Measurements from ENCODE around the gene CCDC141.
"Not testable (repeated sequence)": the region's sequence is repeated elsewhere in the genome, so short reads cannot be mapped to it uniquely, and the experiment has no call there.

Gene CCDC141

GRCh38 chr2:179057737-179058136, 7.8 kb upstream of the CCDC141 start:
- DNase-seq (ENCODE audit: low read depth in 2 of 2): no peak
- no peak for TF ChIP-seq CTCF (IDR thresholded peaks at IDR 0.05; ENCODE audit: low read depth, low read length)
- no peak overlapping the region for H3K4me3 ChIP-seq (replicated peaks in 1 of 2; ENCODE audit: low read depth in 2 of 2, low read length in 2 of 2)

- H3K4me3 ChIP-seq (replicated peaks in 1 of 2; ENCODE audit: low read depth in 2 of 2, low read length in 2 of 2): not testable (repeated sequence)
Measured at GRCh38 chr2:179053568-179053967, 3.6 kb upstream of the CCDC141 start.

GRCh38 chr2:179051250-179051649, 1.3 kb upstream of the CCDC141 start:
- DNase-seq (ENCODE audit: low read depth in 2 of 2): no peak
- no peak for TF ChIP-seq CTCF (IDR thresholded peaks at IDR 0.05; ENCODE audit: low read depth, low read length)
- H3K4me3 ChIP-seq (replicated peaks in 1 of 2; ENCODE audit: low read depth in 2 of 2, low read length in 2 of 2): no peak overlapping the region

More at GRCh38 chr2:179053568-179053967, 3.6 kb upstream of the CCDC141 start:
- DNase-seq (ENCODE audit: low read depth in 2 of 2): not testable (repeated sequence)

GRCh38 chr2:179050755-179051154, 818 bp upstream of the CCDC141 start:
- no peak overlapping the region for H3K4me3 ChIP-seq (replicated peaks in 1 of 2; ENCODE audit: low read depth in 2 of 2, low read length in 2 of 2)
- no peak for DNase-seq (ENCODE audit: low read depth in 2 of 2)
- TF ChIP-seq CTCF (IDR thresholded peaks at IDR 0.05; ENCODE audit: low read depth, low read length): no peak

GRCh38 chr2:179049203-179049545, 763 bp downstream of the CCDC141 start:
- DNase-seq (ENCODE audit: low read depth in 2 of 2): no peak
- no peak overlapping the region for H3K4me3 ChIP-seq (replicated peaks in 1 of 2; ENCODE audit: low read depth in 2 of 2, low read length in 2 of 2)
- no peak for TF ChIP-seq CTCF (IDR thresholded peaks at IDR 0.05; ENCODE audit: low read depth, low read length)

GRCh38 chr2:179048099-179048498, 1.8 kb downstream of the CCDC141 start:
- H3K4me3 ChIP-seq (replicated peaks in 1 of 2; ENCODE audit: low read depth in 2 of 2, low read length in 2 of 2): no peak overlapping the region
- TF ChIP-seq CTCF (IDR thresholded peaks at IDR 0.05; ENCODE audit: low read depth, low read length): no peak

GRCh38 chr2:179045602-179046001, 4.3 kb downstream of the CCDC141 start:
- not testable (repeated sequence) for DNase-seq (ENCODE audit: low read depth in 2 of 2); H3K4me3 ChIP-seq (replicated peaks in 1 of 2; ENCODE audit: low read depth in 2 of 2, low read length in 2 of 2)

More at GRCh38 chr2:179048099-179048498, 1.8 kb downstream of the CCDC141 start:
- no peak for DNase-seq (ENCODE audit: low read depth in 2 of 2)

- DNase-seq (ENCODE audit: low read depth in 2 of 2): no peak
- TF ChIP-seq CTCF (IDR thresholded peaks at IDR 0.05; ENCODE audit: low read depth, low read length): no peak
- no peak overlapping the region for H3K4me3 ChIP-seq (replicated peaks in 1 of 2; ENCODE audit: low read depth in 2 of 2, low read length in 2 of 2)
Measured at GRCh38 chr2:179044500-179044899, 5.4 kb downstream of the CCDC141 start.
